ENCODE data around the gene MRNIP.

The MRNIP gene

GRCh38 chr5:179858241-179858585 is 404 bp downstream of the MRNIP start:
- TF ChIP-seq TAF1 (IDR thresholded peaks at IDR 0.05; ENCODE audit: low read depth) (no peak), USF1 (IDR thresholded peaks at IDR 0.05) (no peak), ZBTB7A (IDR thresholded peaks at IDR 0.05; ENCODE audit: low read depth) (peak; percentile 85; the same call in 1 of the 2 replicates), MAX (IDR thresholded peaks at IDR 0.05) (no peak), EGR1 (IDR thresholded peaks at IDR 0.05) (peak; percentile 79)

GRCh38 chr5:179854356-179854755 is 4.3 kb downstream of the MRNIP start:
- TF ChIP-seq TCF12 (IDR thresholded peaks at IDR 0.05; ENCODE audit: low read depth) (no peak), NFIC (IDR thresholded peaks at IDR 0.05) (no peak)

- no peak for TF ChIP-seq MAX (IDR thresholded peaks at IDR 0.05)
- TF ChIP-seq REST (IDR thresholded peaks at IDR 0.05; ENCODE audit: low read depth): no peak
- no peak for TF ChIP-seq YY1 (IDR thresholded peaks at IDR 0.05; ENCODE audit: low read depth)
- no peak for TF ChIP-seq TCF12 (IDR thresholded peaks at IDR 0.05; ENCODE audit: low read depth)
- no peak for TF ChIP-seq RAD21 (IDR thresholded peaks at IDR 0.05; ENCODE audit: low read depth)
- no peak for TF ChIP-seq TAF1 (IDR thresholded peaks at IDR 0.05; ENCODE audit: low read depth)
- TF ChIP-seq ZBTB7A (IDR thresholded peaks at IDR 0.05; ENCODE audit: low read depth): no peak
- TF ChIP-seq CREB1 (IDR thresholded peaks at IDR 0.05; ENCODE audit: low read depth): no peak
- no peak for TF ChIP-seq TEAD4 (IDR thresholded peaks at IDR 0.05)
- no peak for TF ChIP-seq USF1 (IDR thresholded peaks at IDR 0.05)
- TF ChIP-seq CEBPB (IDR thresholded peaks at IDR 0.05): no peak
- no peak for TF ChIP-seq FOXM1 (IDR thresholded peaks at IDR 0.05; ENCODE audit: borderline replicate concordance, low read depth)
- TF ChIP-seq NFIC (IDR thresholded peaks at IDR 0.05): no peak
- no peak for TF ChIP-seq EP300 (IDR thresholded peaks at IDR 0.05; ENCODE audit: borderline replicate concordance)
- no peak for TF ChIP-seq EGR1 (IDR thresholded peaks at IDR 0.05)
Observed at GRCh38 chr5:179852993-179853547, 5.5 kb downstream of the MRNIP start.

- TF ChIP-seq RAD21 (IDR thresholded peaks at IDR 0.05; ENCODE audit: low read depth) (no peak), CREB1 (IDR thresholded peaks at IDR 0.05; ENCODE audit: low read depth) (no peak), CEBPB (IDR thresholded peaks at IDR 0.05) (no peak), TEAD4 (IDR thresholded peaks at IDR 0.05) (no peak), TCF12 (IDR thresholded peaks at IDR 0.05; ENCODE audit: low read depth) (no peak), REST (IDR thresholded peaks at IDR 0.05; ENCODE audit: low read depth) (no peak), EP300 (IDR thresholded peaks at IDR 0.05; ENCODE audit: borderline replicate concordance) (no peak), NFIC (IDR thresholded peaks at IDR 0.05) (no peak), MAX (IDR thresholded peaks at IDR 0.05) (no peak), ZBTB7A (IDR thresholded peaks at IDR 0.05; ENCODE audit: low read depth) (no peak), TAF1 (IDR thresholded peaks at IDR 0.05; ENCODE audit: low read depth) (no peak), FOXM1 (IDR thresholded peaks at IDR 0.05; ENCODE audit: borderline replicate concordance, low read depth) (no peak), EGR1 (IDR thresholded peaks at IDR 0.05) (no peak), YY1 (IDR thresholded peaks at IDR 0.05; ENCODE audit: low read depth) (no peak), USF1 (IDR thresholded peaks at IDR 0.05) (no peak)
Observed at GRCh38 chr5:179841621-179842020, 17.0 kb downstream of the MRNIP start.

- TF ChIP-seq NFIC (IDR thresholded peaks at IDR 0.05) (no peak), MAX (IDR thresholded peaks at IDR 0.05) (no peak), EP300 (IDR thresholded peaks at IDR 0.05; ENCODE audit: borderline replicate concordance) (no peak), ZBTB7A (IDR thresholded peaks at IDR 0.05; ENCODE audit: low read depth) (no peak), TEAD4 (IDR thresholded peaks at IDR 0.05) (no peak), CEBPB (IDR thresholded peaks at IDR 0.05) (no peak), USF1 (IDR thresholded peaks at IDR 0.05) (no peak), TCF12 (IDR thresholded peaks at IDR 0.05; ENCODE audit: low read depth) (no peak), REST (IDR thresholded peaks at IDR 0.05; ENCODE audit: low read depth) (no peak), YY1 (IDR thresholded peaks at IDR 0.05; ENCODE audit: low read depth) (no peak), RAD21 (IDR thresholded peaks at IDR 0.05; ENCODE audit: low read depth) (no peak), CREB1 (IDR thresholded peaks at IDR 0.05; ENCODE audit: low read depth) (no peak), FOXM1 (IDR thresholded peaks at IDR 0.05; ENCODE audit: borderline replicate concordance, low read depth) (no peak), TAF1 (IDR thresholded peaks at IDR 0.05; ENCODE audit: low read depth) (no peak), EGR1 (IDR thresholded peaks at IDR 0.05) (no peak)
Observed at GRCh38 chr5:179840766-179841165, 17.9 kb downstream of the MRNIP start.
